Mucosa of stomach (tissue), 1 donor: ENCODE results near the gene ITPR3.

Experiments
- H3K27me3 ChIP-seq: one replicate; pipeline ENCODE4 v1.7.0; 2013; ENCODE audit warnings: mild to moderate bottlenecking, low read length; ENCODE audit not compliant: control insufficient read depth, insufficient read depth
- H3K36me3 ChIP-seq: one replicate; pipeline ENCODE4 v1.7.0; 2013; ENCODE audit warnings: low read length; ENCODE audit not compliant: control insufficient read depth, insufficient read depth
- H3K4me1 ChIP-seq: one replicate; pipeline ENCODE4 v1.7.0; 2013; ENCODE audit warnings: mild to moderate bottlenecking, low read length; ENCODE audit not compliant: control insufficient read depth, insufficient read depth
- H3K4me3 ChIP-seq: one replicate; pipeline ENCODE4 v1.7.0; 2013; ENCODE audit warnings: low read length
- H3K9ac ChIP-seq: one replicate; pipeline ENCODE4 v1.7.0; 2013; ENCODE audit warnings: mild to moderate bottlenecking, low read length, moderate library complexity
- H3K9me3 ChIP-seq: one replicate; pipeline ENCODE4 v1.7.0; 2013; ENCODE audit warnings: mild to moderate bottlenecking, low read length, moderate library complexity; ENCODE audit not compliant: control insufficient read depth
- donor health status: Pancreatic carcinoma.

Gene ITPR3

GRCh38 chr6:33678932-33679490 is 57.9 kb downstream of the ITPR3 start:
- Histone ChIP-seq H3K27me3 (no peaks in the 10 kb centered on the region), H3K9me3 (no peaks in the 10 kb centered on the region), H3K9ac (no peak overlapping the region), H3K4me3 (no peak overlapping the region), H3K4me1 (no peaks in the 10 kb centered on the region), H3K36me3 (peaks cover 24% of the 10 kb centered on the region)

DNA sequence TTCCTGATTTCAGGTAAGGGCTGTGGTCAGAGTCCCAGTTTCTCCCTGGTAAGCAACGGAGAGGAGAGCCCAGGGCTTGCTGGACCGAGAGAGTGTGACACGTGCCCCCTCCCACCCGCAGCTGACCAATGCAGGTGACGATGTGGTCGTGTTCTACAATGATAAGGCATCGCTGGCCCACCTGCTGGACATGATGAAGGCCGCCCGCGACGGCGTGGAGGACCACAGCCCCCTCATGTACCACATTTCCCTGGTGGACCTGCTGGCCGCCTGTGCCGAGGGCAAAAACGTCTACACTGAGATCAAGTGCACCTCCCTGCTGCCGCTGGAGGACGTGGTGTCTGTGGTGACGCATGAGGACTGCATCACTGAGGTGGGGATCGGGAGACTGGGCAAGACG is 58.6 kb downstream of the ITPR3 start:
- Histone ChIP-seq H3K9ac (no peak overlapping the region), H3K9me3 (no peaks in the 10 kb centered on the region), H3K4me3 (no peak overlapping the region), H3K36me3 (peaks cover 24% of the 10 kb centered on the region), H3K4me1 (no peaks in the 10 kb centered on the region), H3K27me3 (no peaks in the 10 kb centered on the region)

- Histone ChIP-seq H3K27me3 (no peaks in the 10 kb centered on the region), H3K4me1 (no peaks in the 10 kb centered on the region), H3K9me3 (no peaks in the 10 kb centered on the region), H3K9ac (no peak overlapping the region), H3K36me3 (peaks cover 13% of the 10 kb centered on the region), H3K4me3 (no peak overlapping the region)
Observed at GRCh38 chr6:33682341-33682740, 61.2 kb downstream of the ITPR3 start.

DNA sequence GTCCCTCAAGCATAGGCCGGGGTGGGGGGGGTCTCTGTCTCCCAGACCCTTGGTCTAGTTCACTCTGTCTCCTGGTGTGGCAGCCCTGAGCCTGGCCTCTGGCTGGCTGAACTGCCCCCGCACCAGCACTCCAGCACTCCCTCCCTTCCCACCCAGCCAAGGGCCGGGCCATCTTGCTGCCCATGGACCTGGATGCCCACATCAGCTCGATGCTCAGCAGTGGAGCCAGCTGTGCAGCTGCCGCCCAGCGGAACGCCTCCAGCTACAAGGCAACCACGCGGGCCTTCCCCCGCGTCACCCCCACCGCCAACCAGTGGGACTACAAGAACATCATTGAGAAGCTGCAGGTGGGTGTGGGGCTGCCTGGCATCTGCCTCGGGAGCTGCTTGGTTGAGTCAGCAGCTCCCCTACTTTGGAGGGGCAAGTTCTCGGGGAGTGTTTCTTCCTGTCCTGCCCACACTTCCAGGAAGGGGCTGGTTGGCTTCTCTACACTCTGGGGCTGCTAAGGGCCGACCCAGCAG is 62.0 kb downstream of the ITPR3 start:
- Histone ChIP-seq H3K9ac (no peak overlapping the region), H3K27me3 (no peaks in the 10 kb centered on the region), H3K36me3 (peaks cover 5% of the 10 kb centered on the region), H3K4me1 (no peaks in the 10 kb centered on the region), H3K9me3 (no peaks in the 10 kb centered on the region), H3K4me3 (no peak overlapping the region)

DNA sequence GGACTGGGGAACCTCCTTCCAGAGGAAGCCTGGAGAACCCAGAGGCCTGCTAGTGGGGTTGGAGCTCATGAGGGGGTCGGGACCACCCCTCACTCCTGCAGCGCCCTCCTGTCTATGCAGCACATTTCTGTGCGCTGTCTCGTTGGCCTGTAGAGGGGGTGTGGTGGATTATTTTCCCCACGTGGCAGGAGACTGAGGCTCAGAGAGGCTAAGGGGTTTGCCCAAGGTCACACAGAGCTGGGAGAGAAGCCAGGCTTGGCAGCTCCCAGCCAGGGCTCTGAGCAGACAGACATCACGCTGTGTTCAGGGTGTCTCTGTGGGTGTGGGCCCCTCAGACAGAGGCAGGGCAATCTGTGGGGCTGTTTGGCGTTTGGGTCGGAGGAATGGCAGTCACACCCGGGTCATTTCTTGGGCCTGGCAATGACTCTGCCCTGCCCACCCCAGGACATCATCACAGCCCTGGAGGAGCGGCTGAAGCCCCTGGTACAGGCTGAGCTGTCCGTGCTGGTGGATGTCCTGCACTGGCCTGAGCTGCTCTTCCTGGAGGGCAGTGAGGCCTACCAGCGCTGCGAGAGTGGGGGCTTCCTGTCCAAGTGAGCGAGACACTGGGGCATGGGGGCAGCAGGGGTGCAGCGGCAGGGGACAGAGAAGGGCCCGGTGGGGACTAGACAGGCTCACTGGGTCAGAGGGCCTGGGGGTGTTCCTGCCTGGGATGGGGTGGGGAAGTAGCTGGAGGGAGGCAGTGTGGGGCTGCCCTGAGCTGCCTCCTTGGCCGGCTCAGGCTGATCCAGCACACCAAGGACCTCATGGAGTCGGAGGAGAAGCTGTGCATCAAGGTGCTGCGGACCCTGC is 62.7 kb downstream of the ITPR3 start:
- no peaks in the 10 kb centered on the region for H3K9me3 ChIP-seq
- no peak overlapping the region for H3K9ac ChIP-seq
- peaks cover 4% of the 10 kb centered on the region for H3K36me3 ChIP-seq
- no peaks in the 10 kb centered on the region for H3K4me1 ChIP-seq
- no peak overlapping the region for H3K4me3 ChIP-seq
- H3K27me3 ChIP-seq = no peaks in the 10 kb centered on the region

DNA sequence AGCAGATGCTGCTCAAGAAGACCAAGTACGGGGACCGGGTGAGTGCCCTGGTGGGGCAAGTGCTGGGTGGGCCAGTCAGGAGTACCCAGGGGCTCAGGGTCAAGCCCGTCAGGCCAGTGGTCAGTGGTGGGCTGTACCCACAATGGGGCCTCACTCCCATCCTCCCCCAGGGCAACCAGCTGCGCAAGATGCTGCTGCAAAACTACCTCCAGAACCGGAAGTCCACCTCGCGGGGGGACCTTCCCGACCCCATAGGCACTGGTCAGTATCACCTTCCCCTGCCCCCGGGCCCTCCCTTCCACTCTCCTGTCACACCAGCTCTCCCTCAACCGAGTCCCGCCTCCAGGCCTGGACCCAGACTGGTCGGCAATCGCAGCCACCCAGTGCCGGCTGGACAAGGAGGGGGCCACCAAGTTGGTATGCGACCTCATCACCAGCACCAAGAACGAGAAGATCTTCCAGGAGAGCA is 63.3 kb downstream of the ITPR3 start:
- Histone ChIP-seq H3K4me3 (no peak overlapping the region), H3K27me3 (no peaks in the 10 kb centered on the region), H3K36me3 (peaks cover 1% of the 10 kb centered on the region), H3K9me3 (no peaks in the 10 kb centered on the region), H3K4me1 (no peaks in the 10 kb centered on the region), H3K9ac (no peak overlapping the region)

DNA sequence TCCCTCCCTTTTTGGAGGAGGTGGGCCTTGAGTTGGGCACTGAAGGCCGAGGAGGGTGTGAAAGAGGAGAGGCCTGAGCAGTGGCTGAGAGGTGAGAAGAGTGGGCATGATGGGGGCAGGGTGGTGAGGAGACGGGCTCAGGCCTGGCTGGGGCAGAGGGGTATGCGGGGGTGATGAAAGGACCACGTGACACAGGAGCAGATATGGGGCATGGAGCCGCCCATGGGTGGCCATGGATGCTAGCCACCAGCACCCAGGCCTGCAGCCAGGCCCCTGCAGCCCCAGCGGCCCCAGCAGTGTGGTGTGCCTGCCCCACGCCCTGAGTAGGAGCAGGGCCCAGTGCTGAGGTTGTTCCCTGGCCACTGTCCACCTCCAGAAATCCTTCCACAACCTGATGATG is 63.9 kb downstream of the ITPR3 start:
- peaks cover 5% of the 10 kb centered on the region for H3K36me3 ChIP-seq
- no peak overlapping the region for H3K4me3 ChIP-seq
- H3K9me3 ChIP-seq = no peaks in the 10 kb centered on the region
- H3K27me3 ChIP-seq = no peaks in the 10 kb centered on the region
- no peak overlapping the region for H3K9ac ChIP-seq
- H3K4me1 ChIP-seq = no peaks in the 10 kb centered on the region

DNA sequence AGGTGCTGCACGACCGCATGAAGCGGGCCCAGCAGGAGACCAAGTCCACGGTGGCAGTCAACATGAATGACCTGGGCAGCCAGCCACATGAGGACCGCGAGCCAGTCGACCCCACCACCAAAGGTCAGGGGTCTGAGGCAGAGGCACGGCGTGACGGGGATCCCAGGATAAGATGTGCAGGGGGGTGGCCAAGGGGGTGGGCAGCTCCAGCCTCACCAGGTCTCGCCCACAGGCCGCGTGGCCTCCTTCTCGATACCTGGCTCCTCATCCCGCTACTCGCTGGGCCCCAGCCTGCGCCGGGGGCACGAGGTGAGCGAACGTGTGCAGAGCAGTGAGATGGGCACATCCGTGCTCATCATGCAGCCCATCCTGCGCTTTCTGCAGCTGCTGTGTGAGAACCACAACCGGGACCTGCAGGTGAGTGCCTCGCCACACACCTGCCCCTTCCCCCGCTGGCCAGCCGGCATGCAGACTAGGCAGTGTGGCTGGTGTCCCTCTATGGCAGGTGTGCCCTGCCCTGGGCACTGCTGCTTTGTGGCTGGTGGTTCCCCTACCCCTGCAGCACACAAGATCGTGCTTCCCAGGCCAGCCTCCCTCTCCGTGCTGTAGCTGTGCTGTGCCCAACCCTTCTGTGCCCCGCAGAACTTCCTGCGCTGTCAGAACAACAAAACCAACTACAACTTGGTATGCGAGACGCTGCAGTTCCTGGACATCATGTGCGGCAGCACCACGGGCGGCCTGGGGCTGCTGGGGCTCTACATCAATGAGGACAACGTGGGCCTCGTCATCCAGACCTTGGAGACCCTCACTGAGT is 64.5 kb downstream of the ITPR3 start:
- H3K9ac ChIP-seq = no peak overlapping the region
- H3K4me1 ChIP-seq = no peaks in the 10 kb centered on the region
- H3K9me3 ChIP-seq = no peaks in the 10 kb centered on the region
- no peak overlapping the region for H3K4me3 ChIP-seq
- H3K27me3 ChIP-seq = no peaks in the 10 kb centered on the region
- peaks cover 9% of the 10 kb centered on the region for H3K36me3 ChIP-seq

- no peak overlapping the region for H3K9ac ChIP-seq
- no peaks in the 10 kb centered on the region for H3K9me3 ChIP-seq
- H3K4me1 ChIP-seq = no peaks in the 10 kb centered on the region
- H3K27me3 ChIP-seq = no peaks in the 10 kb centered on the region
- H3K36me3 ChIP-seq = peaks cover 17% of the 10 kb centered on the region
- no peak overlapping the region for H3K4me3 ChIP-seq
Observed at GRCh38 chr6:33686225-33686924, 65.3 kb downstream of the ITPR3 start.

DNA sequence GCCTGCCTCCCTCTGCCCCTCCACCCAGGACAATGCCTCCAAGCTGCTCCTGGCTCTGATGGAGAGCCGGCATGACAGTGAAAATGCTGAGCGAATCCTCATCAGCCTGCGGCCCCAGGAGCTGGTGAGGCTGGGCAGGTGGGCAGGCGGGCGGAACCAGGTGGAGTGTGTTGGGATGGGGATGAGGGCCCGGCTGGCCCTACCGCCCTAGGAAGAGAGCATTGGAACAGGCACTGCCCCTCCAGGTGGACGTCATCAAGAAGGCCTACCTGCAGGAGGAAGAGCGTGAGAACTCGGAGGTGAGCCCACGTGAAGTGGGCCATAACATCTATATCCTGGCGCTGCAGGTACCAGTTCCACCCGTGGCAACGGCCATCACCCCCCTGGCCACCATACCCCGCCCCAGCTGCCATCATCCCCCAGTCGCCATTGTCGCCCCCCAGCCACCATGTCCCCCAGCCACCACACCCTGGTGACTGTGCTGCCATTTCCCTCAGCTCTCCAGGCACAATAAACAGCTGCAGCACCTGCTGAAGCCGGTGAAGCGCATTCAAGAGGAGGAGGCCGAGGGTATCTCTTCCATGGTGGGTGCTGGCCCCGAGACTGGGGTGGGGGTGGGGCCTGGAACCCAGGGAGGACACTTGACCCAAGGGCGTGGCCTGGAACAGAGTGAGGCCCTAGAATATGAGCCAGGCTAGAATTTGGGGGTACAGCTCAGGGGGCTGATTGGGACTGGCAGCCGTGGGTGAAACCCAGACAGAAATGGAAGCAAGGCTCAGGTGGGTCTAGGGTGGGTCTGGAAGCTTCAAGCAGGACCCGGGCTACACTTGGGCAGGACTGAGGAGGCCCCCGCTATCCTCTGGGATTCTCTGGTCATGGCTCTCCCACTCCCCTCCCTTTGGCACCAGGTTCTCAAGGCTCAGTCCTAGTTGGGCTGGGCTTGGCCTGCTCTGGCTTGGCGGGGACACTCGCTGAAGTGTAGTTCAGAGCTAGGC is 66.2 kb downstream of the ITPR3 start:
- H3K9ac ChIP-seq = no peak overlapping the region
- H3K4me1 ChIP-seq = no peaks in the 10 kb centered on the region
- H3K36me3 ChIP-seq = peaks cover 19% of the 10 kb centered on the region

DNA sequence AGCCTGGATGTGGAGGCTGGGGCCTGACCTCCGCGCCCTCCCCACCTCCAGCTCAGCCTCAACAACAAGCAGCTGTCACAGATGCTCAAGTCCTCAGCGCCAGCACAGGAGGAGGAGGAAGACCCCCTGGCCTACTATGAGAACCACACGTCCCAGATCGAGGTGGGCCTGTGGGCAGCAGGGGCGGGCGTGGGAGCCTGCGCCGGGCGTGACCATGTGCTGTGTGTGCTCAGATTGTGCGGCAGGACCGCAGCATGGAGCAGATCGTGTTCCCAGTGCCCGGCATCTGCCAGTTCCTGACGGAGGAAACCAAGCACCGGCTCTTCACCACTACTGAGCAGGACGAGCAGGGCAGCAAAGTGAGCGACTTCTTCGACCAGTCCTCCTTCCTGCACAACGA is 66.9 kb downstream of the ITPR3 start:
- Histone ChIP-seq H3K4me3 (no peak overlapping the region), H3K4me1 (no peaks in the 10 kb centered on the region), H3K9ac (no peak overlapping the region), H3K27me3 (no peaks in the 10 kb centered on the region), H3K36me3 (peaks cover 19% of the 10 kb centered on the region), H3K9me3 (no peaks in the 10 kb centered on the region)

More for the DNA sequence above, 66.2 kb downstream of the ITPR3 start:
- H3K9me3 ChIP-seq = no peaks in the 10 kb centered on the region
- H3K4me3 ChIP-seq = no peak overlapping the region
- no peaks in the 10 kb centered on the region for H3K27me3 ChIP-seq
